Activated CD8-positive, alpha-beta memory T cell treated with anti-CD3 and anti-CD28 coated beads, Interleukin-2, amount 50 U/mL, for 24 hours (primary cell): Measurements from ENCODE around the gene GPS1.
A peak's percentile ranks its signal among the peaks of the same experiment; 100 is the strongest.
"Not testable (repeated sequence)": the region's sequence is repeated elsewhere in the genome, so short reads cannot be mapped to it uniquely, and the experiment has no call there.

Experiments used
- DNase-seq: peaks from one replicate; pipeline ENCODE4 v3.0.0-alpha.2; 2020; ENCODE audit errors: extremely low read depth

The GPS1 gene

DNA sequence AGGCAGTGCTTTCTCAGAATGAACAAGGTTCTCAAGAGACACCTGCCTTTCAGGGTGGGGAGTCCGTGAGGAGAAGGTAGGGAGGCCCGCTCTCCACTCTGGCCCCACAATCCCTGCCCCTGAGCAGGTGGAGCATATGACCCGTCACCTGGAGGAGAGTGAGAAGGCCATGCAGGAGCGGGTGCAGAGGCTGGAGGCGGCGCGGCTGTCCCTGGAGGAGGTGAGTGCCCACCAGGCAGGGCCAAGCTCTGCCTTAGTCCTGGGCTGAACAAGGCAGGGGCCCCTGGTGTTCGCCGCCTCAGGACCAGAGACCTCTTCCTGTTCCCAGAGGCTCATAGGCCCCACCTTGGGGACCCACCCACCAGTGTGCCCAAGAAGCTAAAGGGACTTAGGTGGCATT lies 22.7 kb upstream of the GPS1 start:
- no peak for DNase-seq

GRCh38 chr17:82029391-82029790 lies 22.3 kb upstream of the GPS1 start:
- no peak for DNase-seq

DNA sequence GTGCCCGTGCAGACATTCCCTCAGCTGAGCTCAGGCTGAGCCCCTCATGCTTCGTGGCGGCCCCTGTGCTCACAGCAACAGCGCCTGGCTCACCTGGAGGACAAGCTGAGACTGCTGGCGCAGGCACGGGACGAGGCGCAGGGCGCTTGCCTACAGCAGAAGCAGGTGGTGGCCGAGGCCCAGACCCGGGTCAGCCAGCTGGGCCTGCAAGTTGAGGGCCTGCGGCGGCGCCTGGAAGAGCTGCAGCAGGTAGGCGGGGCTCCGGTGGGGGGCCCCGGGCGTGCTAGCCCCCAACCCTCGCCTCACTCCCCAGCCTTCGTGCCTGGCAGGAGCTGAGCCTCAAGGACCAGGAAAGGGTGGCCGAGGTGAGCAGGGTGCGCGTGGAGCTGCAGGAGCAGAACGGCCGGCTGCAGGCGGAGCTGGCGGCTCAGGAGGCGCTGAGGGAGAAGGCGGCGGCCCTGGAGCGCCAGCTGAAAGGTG lies 21.7 kb upstream of the GPS1 start:
- no peak for DNase-seq

DNA sequence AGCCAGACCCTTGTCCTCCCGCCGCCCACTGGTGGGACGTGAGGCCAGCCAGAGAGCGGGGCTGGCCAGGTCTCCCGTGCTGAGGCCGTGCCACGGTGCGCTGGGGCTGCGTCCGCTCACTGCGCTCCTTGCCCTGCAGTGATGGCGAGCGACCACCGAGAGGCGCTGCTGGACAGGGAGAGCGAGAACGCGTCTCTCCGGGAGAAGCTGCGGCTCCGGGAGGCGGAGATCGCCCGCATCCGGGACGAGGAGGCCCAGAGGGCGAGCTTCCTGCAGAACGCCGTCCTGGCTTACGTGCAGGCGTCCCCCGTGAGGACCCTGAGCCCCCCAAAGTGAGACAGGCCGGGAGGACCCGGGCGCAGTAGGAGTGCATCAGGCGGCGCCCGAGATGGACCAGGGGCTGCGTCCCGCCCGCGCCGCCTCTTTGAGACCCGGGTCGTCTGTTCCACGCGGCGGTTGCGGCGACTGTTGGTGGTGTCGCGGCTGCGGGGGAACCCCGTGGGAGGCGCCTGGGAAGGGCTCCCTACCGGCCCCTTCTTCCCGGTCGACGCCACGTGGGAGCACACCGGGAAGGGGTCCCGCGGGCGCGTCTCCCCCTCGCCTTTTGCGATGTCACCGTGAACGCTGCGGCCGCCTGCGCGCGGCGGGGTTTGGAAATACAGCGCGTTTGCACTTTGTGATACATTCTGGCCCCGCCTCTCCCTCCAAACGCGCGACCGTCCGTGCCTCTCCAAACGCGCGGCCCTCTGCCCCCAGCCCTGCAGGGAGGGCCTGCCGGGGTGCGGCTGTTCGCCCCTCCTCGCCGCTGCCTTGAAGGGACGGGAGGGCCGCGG lies 21.0 kb upstream of the GPS1 start:
- peak; percentile 38 for DNase-seq

DNA sequence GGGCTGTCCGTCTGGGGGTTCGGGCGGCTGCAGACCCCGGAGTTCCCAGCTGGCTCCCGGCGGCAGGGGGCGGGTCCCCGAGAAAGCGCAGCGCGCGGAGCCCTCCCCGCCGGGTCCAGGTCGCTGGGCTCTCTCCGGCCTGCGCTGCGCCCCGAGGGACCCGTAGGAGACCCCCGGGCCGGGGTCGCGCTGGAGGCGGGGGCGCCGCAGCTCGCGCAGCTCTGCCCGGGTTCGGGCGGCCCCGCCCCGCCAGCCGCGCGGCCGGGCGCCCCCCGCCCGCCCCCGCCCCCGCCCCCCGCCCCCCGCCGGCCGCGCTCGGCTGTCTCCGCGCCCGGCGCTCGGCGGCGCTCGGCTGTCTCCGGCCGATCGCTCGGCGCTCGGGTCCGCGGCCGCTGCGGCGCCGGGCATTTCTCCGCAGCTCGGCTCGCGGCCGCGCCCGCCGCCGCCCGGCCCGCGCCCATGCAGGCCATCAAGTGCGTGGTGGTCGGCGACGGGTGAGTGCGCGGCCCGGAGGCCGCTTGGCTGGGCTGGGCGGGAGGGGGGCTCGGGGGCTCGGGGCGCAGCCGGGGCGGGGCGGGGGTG lies 20.3 kb upstream of the GPS1 start, which contains the start of gene RAC3:
RAC3 (plus strand) TSS at position 376 of the 582 bp plus-strand sequence; CDS start at position 460, 84 bp downstream.
- no peak for DNase-seq

DNA sequence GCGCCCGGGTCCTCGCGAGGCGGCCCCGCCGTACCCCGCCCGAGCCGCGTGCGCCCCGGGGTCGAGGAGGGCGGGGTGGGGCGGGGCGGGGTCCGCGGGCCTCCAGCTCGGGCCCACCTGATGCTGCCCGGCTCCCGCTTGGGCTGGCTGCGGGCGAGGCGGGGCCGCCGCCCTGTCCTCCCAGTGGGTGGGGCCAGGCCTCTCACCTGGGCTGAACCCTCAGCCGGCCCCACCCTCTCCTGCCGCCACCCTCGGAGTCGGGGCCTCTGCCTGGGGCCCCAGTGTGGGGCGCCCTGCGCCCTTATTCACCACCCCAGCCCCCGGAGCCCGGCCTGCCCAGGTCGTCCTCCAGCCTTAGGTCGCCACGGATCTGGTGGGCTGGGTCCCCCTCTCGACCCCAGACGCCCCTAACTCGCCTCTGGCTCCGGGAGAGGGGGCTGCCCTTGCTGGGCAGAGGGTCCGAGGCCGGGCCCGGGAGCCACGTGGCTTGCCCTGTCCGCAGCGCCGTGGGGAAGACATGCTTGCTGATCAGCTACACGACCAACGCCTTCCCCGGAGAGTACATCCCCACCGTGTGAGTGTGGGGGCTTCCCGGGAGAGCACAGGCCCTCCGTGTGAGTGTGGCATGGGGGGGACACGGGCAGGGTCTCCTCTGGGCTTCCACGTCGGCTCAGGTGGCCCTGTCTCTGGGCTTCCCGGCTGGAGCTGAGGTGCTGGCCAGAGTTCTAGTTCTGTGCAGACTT lies 19.6 kb upstream of the GPS1 start:
- DNase-seq, result no peak

DNA sequence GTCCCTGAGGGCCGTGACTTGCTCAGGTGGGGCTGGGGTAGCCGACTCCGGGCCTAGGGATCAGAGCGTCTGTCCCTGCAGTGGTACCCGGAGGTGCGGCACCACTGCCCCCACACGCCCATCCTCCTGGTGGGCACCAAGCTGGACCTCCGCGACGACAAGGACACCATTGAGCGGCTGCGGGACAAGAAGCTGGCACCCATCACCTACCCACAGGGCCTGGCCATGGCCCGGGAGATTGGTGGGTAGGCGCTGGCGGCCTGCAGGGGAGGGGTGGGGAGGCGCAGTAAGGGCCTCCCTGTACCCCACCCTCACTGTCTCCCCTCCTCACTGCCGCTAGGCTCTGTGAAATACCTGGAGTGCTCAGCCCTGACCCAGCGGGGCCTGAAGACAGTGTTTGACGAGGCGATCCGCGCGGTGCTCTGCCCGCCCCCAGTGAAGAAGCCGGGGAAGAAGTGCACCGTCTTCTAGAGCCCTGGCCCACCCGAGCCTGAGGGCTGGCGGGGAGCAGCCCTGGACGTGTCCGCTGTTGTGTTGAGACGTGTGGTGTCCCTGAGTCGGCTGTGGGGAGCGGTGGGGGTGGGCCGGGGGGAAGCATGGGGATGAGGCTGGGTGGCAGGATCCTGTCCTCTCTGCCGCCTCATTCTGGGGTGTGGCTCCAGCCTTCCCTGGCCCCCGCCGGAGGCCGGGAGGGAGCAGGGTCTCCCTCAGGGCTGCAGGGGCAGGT lies 18.2 kb upstream of the GPS1 start:
- no peak for DNase-seq

DNA sequence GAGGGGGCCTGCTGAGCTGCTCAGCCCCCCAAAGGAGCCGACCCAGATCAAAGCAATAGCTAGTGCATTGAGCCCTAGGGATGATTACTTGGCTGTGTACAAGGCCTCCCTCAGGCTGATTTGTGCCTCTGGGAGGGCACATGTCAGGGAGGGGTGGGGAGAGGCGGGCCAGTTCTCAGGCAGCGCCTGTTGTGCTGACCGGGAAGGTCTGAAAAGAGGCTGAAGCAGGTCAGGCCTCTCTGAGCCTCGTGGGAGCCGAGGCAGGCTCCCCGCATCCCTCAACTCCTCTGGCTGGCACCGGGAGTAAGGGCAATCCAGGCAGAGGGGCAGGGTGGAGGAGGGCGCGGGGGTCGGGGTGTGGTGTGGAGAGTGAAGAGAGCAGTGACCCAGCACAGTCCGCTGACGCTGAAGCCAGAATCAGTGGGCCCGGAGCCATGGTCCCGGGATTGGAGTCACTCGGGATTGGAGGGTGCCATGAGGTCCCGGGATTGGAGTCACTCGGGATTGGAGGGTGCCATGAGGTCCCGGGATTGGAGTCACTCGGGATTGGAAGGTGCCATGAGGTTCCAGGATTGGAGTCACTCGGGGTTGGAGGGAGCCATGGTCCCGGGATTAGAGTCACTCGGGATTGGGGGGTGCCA lies 17.2 kb upstream of the GPS1 start:
- DNase-seq, result no peak

DNA sequence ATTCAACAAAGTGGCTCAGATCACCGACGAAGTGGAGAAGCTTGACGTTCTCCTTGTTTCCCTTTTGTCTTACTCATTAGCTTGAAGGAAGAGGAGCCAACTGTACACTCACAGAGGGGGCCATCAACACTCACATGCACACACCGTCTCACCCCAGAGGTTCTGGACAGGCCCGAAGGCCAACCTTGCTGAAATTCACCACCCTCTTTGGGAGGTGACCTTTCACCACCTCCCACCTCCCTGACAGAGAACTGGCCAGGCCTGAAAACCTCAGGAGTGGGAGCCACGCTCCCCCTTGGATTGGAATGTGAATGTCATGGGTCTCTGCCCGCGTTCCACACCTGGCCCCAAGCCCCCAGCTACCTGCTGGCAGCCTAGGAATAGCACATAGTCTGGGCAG lies 16.2 kb upstream of the GPS1 start:
- DNase-seq, result no peak

DNA sequence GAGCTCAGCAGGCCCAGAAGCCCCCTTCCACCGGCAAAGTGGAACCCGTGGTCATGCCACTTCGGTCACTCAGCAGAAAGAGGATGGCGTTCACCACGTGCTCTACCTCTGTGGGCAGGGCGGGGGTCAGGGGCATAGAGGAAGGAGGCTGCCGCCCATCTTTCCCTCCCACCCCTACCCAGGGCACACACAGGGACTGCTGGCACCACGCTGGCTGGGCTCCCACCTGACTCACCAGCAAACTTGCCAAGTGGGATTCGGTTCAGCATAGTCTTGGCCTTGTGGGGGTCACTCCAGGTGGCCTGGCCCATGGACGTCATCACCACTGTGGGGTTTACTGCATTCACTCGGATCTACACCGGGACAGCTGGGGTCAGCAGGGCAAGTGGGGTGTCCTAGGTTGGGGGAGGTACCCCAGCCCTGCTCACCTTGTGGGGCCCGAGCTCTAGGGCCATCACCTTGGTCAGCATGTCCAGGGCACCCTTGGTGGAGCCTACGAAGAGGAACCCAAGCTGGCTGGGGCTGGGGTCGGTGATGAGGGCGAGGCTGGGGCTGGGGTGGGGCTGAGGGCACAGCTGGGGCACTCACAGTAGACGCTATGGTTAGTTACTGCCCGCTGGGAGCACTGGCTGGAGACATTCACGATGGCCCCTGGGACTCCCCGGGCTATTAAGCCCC lies 15.6 kb upstream of the GPS1 start:
- DNase-seq, result no peak

GRCh38 chr17:82036634-82037091 lies 15.0 kb upstream of the GPS1 start:
- DNase-seq, result no peak

DNA sequence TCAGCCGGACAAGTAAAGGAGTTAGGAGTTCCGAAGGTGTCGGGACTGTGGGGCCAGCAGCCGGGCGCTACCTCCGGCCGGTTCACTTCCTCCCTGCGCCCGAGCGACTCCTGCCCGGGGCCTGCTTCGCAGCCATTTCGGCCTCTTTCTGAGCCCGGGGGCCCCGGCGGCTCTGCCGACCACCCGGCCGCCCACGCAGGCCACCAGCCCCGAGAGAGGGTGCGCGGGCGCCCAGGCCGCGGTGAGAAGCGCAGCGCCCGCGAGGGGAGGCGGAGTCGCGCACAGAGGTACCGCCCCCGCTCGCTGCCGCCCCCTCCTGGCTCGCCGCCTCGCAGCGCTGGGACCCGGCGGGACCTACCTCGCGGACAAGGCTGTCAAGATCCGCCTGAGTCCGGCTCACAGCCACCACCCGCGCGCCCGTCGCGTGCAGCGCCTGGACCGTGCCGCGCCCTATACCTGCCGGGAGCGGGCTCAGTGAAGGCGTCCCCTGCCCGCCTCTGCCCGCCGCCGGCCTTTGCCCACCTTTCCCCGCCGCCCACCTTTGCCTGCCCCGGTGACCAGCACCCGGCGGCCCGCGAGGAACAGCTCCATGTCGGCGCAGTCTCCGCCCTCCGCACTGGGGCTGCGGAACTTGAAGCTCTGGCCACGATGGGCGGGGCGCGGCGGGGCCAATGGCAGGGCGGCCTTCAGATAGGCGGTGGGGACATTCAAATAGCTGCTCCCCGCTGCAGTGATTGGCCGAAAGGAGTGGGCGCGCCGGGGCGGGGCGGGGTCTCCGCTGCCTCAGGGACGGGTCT lies 14.4 kb upstream of the GPS1 start, which contains the start of gene DCXR:
DCXR (minus strand) TSS at position 606 of the 797 bp plus-strand sequence; CDS start at position 591, 15 bp downstream.
- peak; percentile 88 for DNase-seq

DNA sequence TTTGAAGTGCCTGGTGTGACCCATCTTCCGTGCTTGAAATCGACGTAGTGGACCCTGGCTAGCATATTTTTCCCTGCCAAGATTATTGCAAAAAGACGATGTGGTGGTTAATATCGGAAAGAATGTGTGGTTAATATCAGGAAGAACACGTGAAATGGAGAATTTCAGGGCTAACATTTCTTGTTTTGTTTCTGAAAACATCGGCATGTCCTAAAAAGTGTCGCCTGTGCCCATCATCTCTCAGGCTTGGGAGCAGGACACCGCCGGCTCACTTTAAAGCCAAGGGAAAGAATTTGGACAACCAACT lies 13.9 kb upstream of the GPS1 start:
- no peak for DNase-seq

GRCh38 chr17:82038796-82039409 lies 12.8 kb upstream of the GPS1 start:
- not testable (repeated sequence) for DNase-seq

DNA sequence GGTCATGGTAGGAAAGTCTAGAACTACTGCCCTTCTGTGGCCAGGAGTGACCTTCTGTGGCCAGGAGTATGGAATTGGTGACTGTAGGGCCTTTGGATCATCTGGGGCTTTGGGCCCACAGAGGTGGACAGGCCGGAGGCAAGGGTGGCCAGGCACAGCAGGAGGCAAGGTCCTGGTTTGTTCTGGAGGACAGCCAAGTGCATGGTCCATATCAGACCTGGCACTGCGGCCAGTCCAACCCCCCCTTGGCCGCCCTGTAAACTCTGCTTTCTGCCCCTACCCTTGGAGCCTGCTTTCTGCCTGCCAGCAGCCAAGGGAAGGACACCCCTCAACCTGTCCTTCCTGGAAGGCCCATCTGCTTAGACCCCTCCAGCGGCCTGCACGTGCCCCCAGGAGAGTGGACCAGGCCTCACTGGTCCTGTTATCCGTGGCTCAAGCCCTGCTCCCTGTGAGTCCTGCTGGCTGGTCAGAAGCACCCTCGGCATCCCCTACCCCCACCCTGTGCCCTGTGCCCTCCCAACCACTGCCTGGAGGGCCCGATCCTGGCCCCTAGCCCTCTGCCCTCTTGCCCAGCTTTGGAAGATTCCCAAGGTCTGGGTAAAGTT lies 11.9 kb upstream of the GPS1 start:
- DNase-seq, result no peak

GRCh38 chr17:82041144-82041814 lies 10.4 kb upstream of the GPS1 start:
- no peak for DNase-seq

- no peak for DNase-seq
Observed at GRCh38 chr17:82042649-82043048, 9.0 kb upstream of the GPS1 start.

DNA sequence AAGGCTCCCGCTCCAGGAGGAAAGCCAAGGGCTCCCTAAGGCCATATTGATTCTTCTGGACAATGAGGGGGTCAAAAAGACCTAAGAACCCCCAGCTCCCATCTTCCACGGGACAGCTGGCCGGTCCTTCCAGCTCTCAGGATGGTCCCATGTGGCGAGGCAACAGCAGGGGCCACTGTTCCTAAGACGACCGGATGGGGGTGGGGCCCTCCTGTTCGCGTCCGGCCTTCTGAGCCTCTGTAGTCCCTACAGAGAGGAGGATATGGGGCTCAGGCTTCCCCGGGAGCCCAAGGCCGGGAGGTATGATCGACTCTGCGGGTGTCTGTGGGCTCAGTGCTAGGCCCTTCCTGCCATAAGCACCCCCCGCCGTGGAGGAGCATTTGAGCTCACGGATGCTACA lies 8.2 kb upstream of the GPS1 start:
- no peak for DNase-seq
